IgD-negative memory B cell (primary cell): ENCODE results near the gene KIAA0825. TPM values are rescaled to one million over a fixed set of nuclear protein-coding genes. Genes with fewer than 3 reads are reported as not detected.
"Not testable (repeated sequence)": the region's sequence is repeated elsewhere in the genome, so short reads cannot be mapped to it uniquely, and the experiment has no call there.

Experiments
- H3K27ac Mint-ChIP-seq, 3 donors: one replicate each; pipeline ENCODE4 v1.8.0; 2020 to 2022; ENCODE audit warnings: mild to moderate bottlenecking in 3 of 3, mixed read lengths in 3 of 3, moderate library complexity in 1 of 3
- H3K27me3 Mint-ChIP-seq: one replicate; pipeline ENCODE4 v1.8.0; 2021; ENCODE audit warnings: mixed read lengths
- H3K36me3 Mint-ChIP-seq: one replicate; pipeline ENCODE4 v1.8.0; 2020; ENCODE audit warnings: mild to moderate bottlenecking, mixed read lengths
- H3K4me1 Mint-ChIP-seq, 3 donors: one replicate each; pipeline ENCODE4 v1.8.0; 2020 to 2022; ENCODE audit warnings: mixed read lengths in 3 of 3, mild to moderate bottlenecking in 1 of 3
- H3K4me3 Mint-ChIP-seq, 4 donors: one replicate each; pipeline ENCODE4 v1.8.0; 2020 to 2022; ENCODE audit warnings: mild to moderate bottlenecking in 4 of 4, mixed read lengths in 4 of 4, moderate library complexity in 3 of 4
- H3K9me3 Mint-ChIP-seq, 3 donors: one replicate each; pipeline ENCODE4 v1.8.0; 2020 to 2021; ENCODE audit warnings: mixed read lengths in 3 of 3, mild to moderate bottlenecking in 1 of 3
- polyA plus RNA-seq: library from polyadenylated mRNA; unstranded; fragments of 300-500 nt; fragmentation: Illumina TruSeq; gene quantifications from one replicate; pipeline ENCODE4 v1.2.3, GENCODE V29; 2021

The KIAA0825 gene
- polyA plus RNA-seq, 1 donor from 2014 or later: 0.84 TPM

DNA sequence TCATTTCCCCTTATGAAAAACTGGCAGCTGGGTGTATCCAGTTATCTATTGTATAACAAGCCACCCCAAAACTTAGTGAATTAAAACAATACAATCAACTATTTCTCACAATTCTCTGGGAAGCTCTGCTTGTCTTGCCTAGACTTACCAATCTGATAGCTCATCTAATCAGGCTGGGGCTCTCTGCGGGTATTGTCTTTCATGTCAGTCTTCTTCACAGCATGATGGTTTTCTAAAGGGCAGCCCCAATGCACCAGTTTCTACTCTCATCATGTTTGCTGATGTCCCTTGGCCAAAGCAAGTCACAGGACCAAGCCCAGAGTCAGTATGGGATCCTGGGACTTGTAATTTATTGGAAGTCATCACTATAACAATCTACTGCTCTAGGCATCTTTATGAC lies 433.5 kb downstream of the KIAA0825 start:
- Mint-ChIP-seq H3K36me3 (no peaks in the 10 kb centered on the region), H3K9me3 (peaks cover 0 to 10% (median 6%) of the 10 kb centered on the region in 3 donors), H3K4me3 (no peak overlapping the region), H3K27ac (no peak overlapping the region), H3K4me1 (no peaks in the 10 kb centered on the region), H3K27me3 (no peaks in the 10 kb centered on the region)

GRCh38 chr5:94181895-94182294 lies 436.5 kb downstream of the KIAA0825 start:
- no peaks in the 10 kb centered on the region for H3K27me3 Mint-ChIP-seq
- H3K4me3 Mint-ChIP-seq: no peak overlapping the region
- H3K27ac Mint-ChIP-seq: no peak overlapping the region
- H3K36me3 Mint-ChIP-seq: no peaks in the 10 kb centered on the region
- no peaks in the 10 kb centered on the region for H3K4me1 Mint-ChIP-seq
- H3K9me3 Mint-ChIP-seq: no peaks in the 10 kb centered on the region

GRCh38 chr5:94180761-94181160 lies 437.6 kb downstream of the KIAA0825 start:
- no peaks in the 10 kb centered on the region for H3K9me3 Mint-ChIP-seq
- H3K4me3 Mint-ChIP-seq: no peak overlapping the region
- H3K4me1 Mint-ChIP-seq: no peaks in the 10 kb centered on the region
- H3K36me3 Mint-ChIP-seq: peaks cover 1% of the 10 kb centered on the region
- no peaks in the 10 kb centered on the region for H3K27me3 Mint-ChIP-seq
- no peak overlapping the region for H3K27ac Mint-ChIP-seq

DNA sequence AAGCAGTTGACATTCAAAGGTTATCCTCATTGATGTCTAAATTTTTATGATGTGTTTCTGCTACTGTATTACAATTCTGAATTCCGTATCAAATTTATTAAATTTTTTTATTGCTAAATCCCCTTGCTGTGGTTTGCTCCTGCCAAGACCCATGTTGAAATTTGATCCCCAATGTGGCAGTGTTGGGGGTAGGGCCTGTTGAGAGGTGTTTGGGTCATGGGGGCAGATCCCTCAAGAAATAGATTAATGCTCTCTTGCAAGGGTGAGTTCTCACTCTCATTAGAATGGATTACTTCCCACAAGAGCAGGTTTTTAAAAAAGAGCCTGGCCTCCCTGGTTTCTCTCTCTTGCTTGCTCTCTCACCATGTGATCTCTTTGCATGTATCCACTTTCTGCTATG lies 442.5 kb downstream of the KIAA0825 start:
- Mint-ChIP-seq H3K36me3 (peaks cover 4% of the 10 kb centered on the region), H3K9me3 (peaks cover 0 to 8% (median 0%) of the 10 kb centered on the region in 3 donors), H3K27ac (no peak overlapping the region), H3K27me3 (no peaks in the 10 kb centered on the region), H3K4me3 (no peak overlapping the region), H3K4me1 (no peaks in the 10 kb centered on the region)

GRCh38 chr5:94174748-94175411 lies 443.5 kb downstream of the KIAA0825 start:
- H3K36me3 Mint-ChIP-seq: peaks cover 4% of the 10 kb centered on the region
- peaks cover 0 to 3% (median 0%) of the 10 kb centered on the region in 3 donors for H3K4me1 Mint-ChIP-seq
- no peak overlapping the region for H3K27ac Mint-ChIP-seq
- no peaks in the 10 kb centered on the region for H3K27me3 Mint-ChIP-seq
- peaks cover 0 to 8% (median 0%) of the 10 kb centered on the region in 3 donors for H3K9me3 Mint-ChIP-seq
- no peak overlapping the region for H3K4me3 Mint-ChIP-seq

GRCh38 chr5:94173100-94173499 lies 445.3 kb downstream of the KIAA0825 start:
- peaks cover 4% of the 10 kb centered on the region for H3K36me3 Mint-ChIP-seq
- no peaks in the 10 kb centered on the region for H3K27me3 Mint-ChIP-seq
- no peak overlapping the region for H3K4me3 Mint-ChIP-seq
- H3K4me1 Mint-ChIP-seq: peaks cover 0 to 5% (median 0%) of the 10 kb centered on the region in 3 donors
- H3K9me3 Mint-ChIP-seq: peaks cover 0 to 8% (median 0%) of the 10 kb centered on the region in 3 donors
- H3K27ac Mint-ChIP-seq: no peak overlapping the region

GRCh38 chr5:94171070-94171469 lies 447.3 kb downstream of the KIAA0825 start:
- not testable (repeated sequence) for H3K36me3 Mint-ChIP-seq, H3K27me3 Mint-ChIP-seq, H3K27ac Mint-ChIP-seq, H3K4me3 Mint-ChIP-seq, H3K4me1 Mint-ChIP-seq, H3K9me3 Mint-ChIP-seq

- H3K4me3 Mint-ChIP-seq, H3K36me3 Mint-ChIP-seq, H3K27ac Mint-ChIP-seq, H3K27me3 Mint-ChIP-seq, H3K4me1 Mint-ChIP-seq, H3K9me3 Mint-ChIP-seq: not testable (repeated sequence)
Measured at GRCh38 chr5:94170158-94170557, 448.2 kb downstream of the KIAA0825 start.

DNA sequence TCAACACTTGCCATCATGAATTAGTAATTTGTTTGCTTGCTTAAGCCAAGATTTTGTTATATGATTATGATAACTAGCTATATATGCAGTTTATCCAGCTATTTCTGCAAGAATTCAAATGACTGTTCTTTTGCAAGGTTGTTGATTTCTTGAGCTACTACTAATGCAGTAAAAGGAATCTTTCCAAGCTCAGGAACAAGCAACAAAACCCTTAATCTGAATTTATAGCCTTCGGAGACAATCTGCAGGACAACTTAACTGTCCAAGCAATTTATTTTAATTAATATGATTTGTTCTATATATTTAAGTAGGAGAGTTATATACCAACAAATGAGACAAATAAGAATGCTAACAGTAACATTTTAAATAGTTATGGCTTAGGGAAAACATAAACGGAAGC lies 450.3 kb downstream of the KIAA0825 start:
- no peak overlapping the region for H3K4me3 Mint-ChIP-seq
- H3K27ac Mint-ChIP-seq: no peak overlapping the region
- H3K9me3 Mint-ChIP-seq: peaks cover 3 to 12% (median 3%) of the 10 kb centered on the region in 3 donors
- H3K27me3 Mint-ChIP-seq: peaks cover 3% of the 10 kb centered on the region
- peaks cover 0 to 5% (median 0%) of the 10 kb centered on the region in 3 donors for H3K4me1 Mint-ChIP-seq
- peaks cover 3% of the 10 kb centered on the region for H3K36me3 Mint-ChIP-seq

DNA sequence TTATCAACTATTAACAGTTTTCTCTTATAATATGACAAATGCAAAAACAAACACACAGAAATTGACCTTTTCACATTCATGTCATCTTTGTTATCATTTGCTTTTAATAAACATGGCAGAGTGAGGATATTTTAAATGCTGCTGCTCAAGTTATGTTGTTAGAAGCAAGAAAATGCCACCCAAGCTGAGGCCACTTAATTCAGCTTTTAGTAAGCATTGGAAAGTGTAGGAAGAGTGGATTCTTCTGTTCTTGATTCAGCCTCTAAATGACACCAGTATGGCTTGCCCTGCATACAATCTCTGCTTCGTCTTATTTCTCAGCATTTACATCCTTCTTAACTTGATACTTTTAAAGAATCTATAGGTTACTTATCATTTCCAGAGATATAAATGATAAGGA lies 456.6 kb downstream of the KIAA0825 start:
- Mint-ChIP-seq H3K27ac (no peak overlapping the region), H3K4me1 (no peaks in the 10 kb centered on the region), H3K9me3 (peaks cover 3 to 4% (median 3%) of the 10 kb centered on the region in 3 donors)

DNA sequence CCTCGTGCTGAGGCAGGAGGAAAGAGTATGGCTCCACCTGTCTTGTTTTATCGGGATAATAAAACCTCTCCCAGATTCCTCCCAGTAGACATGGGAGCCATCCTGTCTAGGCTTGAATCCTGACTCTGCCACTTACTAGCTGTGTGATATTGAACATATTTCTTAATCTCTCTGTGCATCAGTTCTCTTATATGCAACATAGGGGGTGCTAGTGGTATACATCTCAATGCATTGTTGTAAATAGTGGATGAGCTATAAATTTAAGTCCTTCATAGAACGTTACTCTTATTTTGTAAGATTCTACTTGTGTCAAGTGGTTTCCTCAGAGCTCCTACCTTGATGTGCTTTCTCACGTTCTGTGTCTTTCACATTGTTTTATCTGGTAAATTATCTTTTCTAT lies 459.3 kb downstream of the KIAA0825 start:
- Mint-ChIP-seq H3K36me3 (no peaks in the 10 kb centered on the region), H3K4me3 (no peak overlapping the region), H3K4me1 (no peaks in the 10 kb centered on the region), H3K27me3 (peaks cover 1% of the 10 kb centered on the region), H3K27ac (no peak overlapping the region), H3K9me3 (peaks cover 2 to 4% (median 3%) of the 10 kb centered on the region in 3 donors)

More for the DNA sequence above, 456.6 kb downstream of the KIAA0825 start:
- H3K27me3 Mint-ChIP-seq: peaks cover 3% of the 10 kb centered on the region
- no peak overlapping the region for H3K4me3 Mint-ChIP-seq
- H3K36me3 Mint-ChIP-seq: no peaks in the 10 kb centered on the region

DNA sequence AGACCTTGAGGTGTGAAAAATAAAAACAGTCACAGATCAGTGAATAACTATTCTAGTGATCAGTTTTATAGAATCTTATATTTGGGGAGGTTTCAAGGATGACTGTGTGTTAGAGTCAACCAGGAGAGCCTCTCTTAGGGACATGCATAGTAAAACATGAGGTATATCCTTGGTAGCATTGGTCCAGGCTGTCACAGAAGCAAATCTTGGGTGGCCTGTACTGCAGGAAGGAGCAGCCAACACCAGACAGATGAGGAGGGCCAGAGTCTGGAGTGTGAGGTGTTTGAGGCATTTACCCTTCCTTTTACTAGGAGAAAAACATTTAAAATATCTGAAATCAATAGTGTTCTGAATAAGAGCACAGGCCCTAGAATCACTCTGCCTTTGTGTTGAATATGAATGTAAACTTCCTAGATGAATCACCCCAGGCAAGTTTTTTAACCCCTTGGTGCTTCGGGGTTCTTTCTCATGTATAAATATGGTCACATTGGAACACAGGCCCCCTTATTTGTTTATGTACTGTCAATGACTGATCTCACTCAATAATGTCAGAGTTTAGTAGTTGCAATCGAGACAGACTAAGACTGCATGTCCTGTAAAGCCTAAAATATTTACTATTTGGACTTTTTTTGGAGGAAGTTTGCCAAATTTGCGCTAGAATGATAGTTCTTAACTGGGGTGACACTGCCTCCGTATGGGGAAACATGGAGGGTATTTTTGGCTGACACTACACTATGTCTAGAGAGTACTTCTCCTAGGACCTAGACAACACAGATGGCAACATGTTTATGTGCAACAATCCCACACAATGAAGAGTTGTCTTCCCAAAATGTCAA lies 460.5 kb downstream of the KIAA0825 start:
- Mint-ChIP-seq H3K36me3 (no peaks in the 10 kb centered on the region), H3K4me3 (no peak overlapping the region), H3K4me1 (no peaks in the 10 kb centered on the region), H3K27me3 (no peaks in the 10 kb centered on the region), H3K9me3 (no peaks in the 10 kb centered on the region), H3K27ac (no peak overlapping the region)

DNA sequence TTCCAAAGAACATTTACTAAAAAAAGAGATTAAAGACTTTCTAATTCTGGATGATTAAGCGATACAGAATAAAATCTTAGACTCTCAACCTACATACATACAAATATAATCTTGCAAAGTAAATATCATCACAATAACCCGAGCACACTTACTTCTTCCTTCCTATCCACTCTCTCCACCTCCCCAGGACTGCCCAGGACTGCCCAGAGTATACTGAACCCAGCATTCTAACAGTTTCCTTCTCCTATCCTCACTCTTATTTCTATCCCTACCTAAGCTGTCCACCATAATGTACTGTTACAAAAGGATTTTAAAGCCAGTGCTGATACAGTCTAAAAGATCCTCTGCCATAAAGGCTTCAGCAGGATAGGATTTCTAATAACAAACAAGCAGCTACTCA lies 463.7 kb downstream of the KIAA0825 start:
- H3K4me1 Mint-ChIP-seq: no peaks in the 10 kb centered on the region
- H3K27ac Mint-ChIP-seq: no peak overlapping the region
- no peaks in the 10 kb centered on the region for H3K27me3 Mint-ChIP-seq
- no peaks in the 10 kb centered on the region for H3K9me3 Mint-ChIP-seq
- no peak overlapping the region for H3K4me3 Mint-ChIP-seq
- no peaks in the 10 kb centered on the region for H3K36me3 Mint-ChIP-seq

GRCh38 chr5:94153736-94154450 lies 464.5 kb downstream of the KIAA0825 start:
- Mint-ChIP-seq H3K4me1 (no peaks in the 10 kb centered on the region), H3K36me3 (no peaks in the 10 kb centered on the region), H3K4me3 (no peak overlapping the region), H3K9me3 (peaks cover 0 to 3% (median 2%) of the 10 kb centered on the region in 3 donors), H3K27ac (no peak overlapping the region), H3K27me3 (no peaks in the 10 kb centered on the region)

- H3K27ac Mint-ChIP-seq, H3K4me3 Mint-ChIP-seq, H3K36me3 Mint-ChIP-seq, H3K4me1 Mint-ChIP-seq, H3K27me3 Mint-ChIP-seq: not testable (repeated sequence)
- peaks cover 9 to 28% (median 28%) of the 10 kb centered on the region in 3 donors for H3K9me3 Mint-ChIP-seq
Measured at GRCh38 chr5:94143621-94144020, 474.8 kb downstream of the KIAA0825 start.
